ENCODE results near the gene DECR2. TPM values are rescaled to one million over a fixed set of nuclear protein-coding genes. Genes with fewer than 3 reads are reported as not detected.
"Not testable (repeated sequence)": the region's sequence is repeated elsewhere in the genome, so short reads cannot be mapped to it uniquely, and the experiment has no call there.

The DECR2 gene
- total RNA-seq, 1 donor from 2014 or later, result 7.1 TPM

- no peak overlapping the region for H3K4me2 ChIP-seq
- no peak for DNase-seq (ENCODE audit: low spot score)
- no peaks in the 10 kb centered on the region for H3K9me3 ChIP-seq (ENCODE audit: low read depth)
- no peak overlapping the region for H3K4me3 ChIP-seq
- H3K79me2 ChIP-seq (ENCODE audit: low read depth), result no peaks in the 10 kb centered on the region
- no peaks in the 10 kb centered on the region for H3K36me3 ChIP-seq
- peaks cover 20% of the 10 kb centered on the region for H4K20me1 ChIP-seq (ENCODE audit: low read depth)
- peaks cover 49% of the 10 kb centered on the region for H3F3A ChIP-seq (ENCODE audit: low read depth)
- H3K4me1 ChIP-seq, result peaks cover 25% of the 10 kb centered on the region
- H3K27ac Mint-ChIP-seq, result peak overlapping the region; percentile 83
- H3K9ac ChIP-seq, result no peak overlapping the region
- H2AFZ ChIP-seq (replicated peaks), result no peak overlapping the region
- H3K9me3 Mint-ChIP-seq, result peaks cover 3% of the 10 kb centered on the region
- peaks cover 51% of the 10 kb centered on the region for H3K4me1 Mint-ChIP-seq
- peak; percentile 17 for TF ChIP-seq CTCF (IDR thresholded peaks at IDR 0.05)
- TF ChIP-seq EZH2 (IDR thresholded peaks at IDR 0.05), result no peak
- no peak for TF ChIP-seq EZH2phosphoT487 (IDR thresholded peaks at IDR 0.05)
- no peak overlapping the region for H3K4me3 Mint-ChIP-seq
- H3K27ac ChIP-seq, result no peak overlapping the region
- peaks cover 27% of the 10 kb centered on the region for H3K27me3 ChIP-seq
- H3K27me3 Mint-ChIP-seq (ENCODE audit: insufficient read depth, low read depth), result peaks cover 11% of the 10 kb centered on the region
- H3K36me3 Mint-ChIP-seq, result peaks cover 2% of the 10 kb centered on the region
Measured at GRCh38 chr16:386641-387156, 15.0 kb upstream of the DECR2 start.

GRCh38 chr16:387761-388666 is 13.7 kb upstream of the DECR2 start:
- peaks cover 44% of the 10 kb centered on the region for H3K4me1 Mint-ChIP-seq
- Histone ChIP-seq H3K27me3 (peaks cover 15% of the 10 kb centered on the region), H3K4me1 (peaks cover 17% of the 10 kb centered on the region), H3F3A (ENCODE audit: low read depth) (peaks cover 38% of the 10 kb centered on the region), H4K20me1 (ENCODE audit: low read depth) (peaks cover 11% of the 10 kb centered on the region)
- not testable (repeated sequence) for H3K9me3 Mint-ChIP-seq; H3K27ac ChIP-seq; H3K4me3 Mint-ChIP-seq; DNase-seq (ENCODE audit: low spot score); H3K36me3 Mint-ChIP-seq; H3K4me2 ChIP-seq; H3K36me3 ChIP-seq; H3K79me2 ChIP-seq (ENCODE audit: low read depth); H3K9ac ChIP-seq; H3K9me3 ChIP-seq (ENCODE audit: low read depth); H3K4me3 ChIP-seq; H2AFZ ChIP-seq (replicated peaks)
- H3K27ac Mint-ChIP-seq, result peak overlapping the region; percentile 15
- H3K27me3 Mint-ChIP-seq (ENCODE audit: insufficient read depth, low read depth), result peaks cover 14% of the 10 kb centered on the region

GRCh38 chr16:389352-389751 is 12.3 kb upstream of the DECR2 start:
- TF ChIP-seq CTCF (IDR thresholded peaks at IDR 0.05) (no peak), EZH2phosphoT487 (IDR thresholded peaks at IDR 0.05) (no peak), EZH2 (IDR thresholded peaks at IDR 0.05) (no peak)
- H3K36me3 Mint-ChIP-seq, result peaks cover 2% of the 10 kb centered on the region
- Histone ChIP-seq H3K27ac (no peak overlapping the region), H3K4me2 (no peak overlapping the region), H3K9me3 (ENCODE audit: low read depth) (no peaks in the 10 kb centered on the region), H3K27me3 (peaks cover 2% of the 10 kb centered on the region), H3K4me1 (peaks cover 6% of the 10 kb centered on the region), H2AFZ (replicated peaks) (no peak overlapping the region), H3K4me3 (no peak overlapping the region), H4K20me1 (ENCODE audit: low read depth) (no peaks in the 10 kb centered on the region), H3F3A (ENCODE audit: low read depth) (peaks cover 25% of the 10 kb centered on the region), H3K9ac (no peak overlapping the region), H3K79me2 (ENCODE audit: low read depth) (no peaks in the 10 kb centered on the region), H3K36me3 (no peaks in the 10 kb centered on the region)
- no peak overlapping the region for H3K27ac Mint-ChIP-seq
- peaks cover 12% of the 10 kb centered on the region for H3K27me3 Mint-ChIP-seq (ENCODE audit: insufficient read depth, low read depth)
- peaks cover 30% of the 10 kb centered on the region for H3K4me1 Mint-ChIP-seq
- no peak for DNase-seq (ENCODE audit: low spot score)
- peak overlapping the region; percentile 3 for H3K4me3 Mint-ChIP-seq
- peaks cover 3% of the 10 kb centered on the region for H3K9me3 Mint-ChIP-seq

- peak overlapping the region; percentile 36 for H3K4me3 Mint-ChIP-seq
- H3K4me1 Mint-ChIP-seq, result peaks cover 32% of the 10 kb centered on the region
Measured at GRCh38 chr16:391885-392335, 9.8 kb upstream of the DECR2 start.

More at GRCh38 chr16:391885-392335, 9.8 kb upstream of the DECR2 start:
- peaks cover 3% of the 10 kb centered on the region for H3K9me3 Mint-ChIP-seq
- peaks cover 17% of the 10 kb centered on the region for H3K27me3 Mint-ChIP-seq (ENCODE audit: insufficient read depth, low read depth)
- Histone ChIP-seq H3K4me3 (no peak overlapping the region), H3K27ac (no peak overlapping the region), H2AFZ (replicated peaks) (no peak overlapping the region), H3F3A (ENCODE audit: low read depth) (peaks cover 25% of the 10 kb centered on the region), H3K9ac (no peak overlapping the region), H3K4me1 (peaks cover 11% of the 10 kb centered on the region), H3K27me3 (peaks cover 2% of the 10 kb centered on the region), H3K79me2 (ENCODE audit: low read depth) (no peaks in the 10 kb centered on the region), H4K20me1 (ENCODE audit: low read depth) (no peaks in the 10 kb centered on the region), H3K36me3 (no peaks in the 10 kb centered on the region), H3K4me2 (no peak overlapping the region), H3K9me3 (ENCODE audit: low read depth) (no peaks in the 10 kb centered on the region)
- DNase-seq (ENCODE audit: low spot score), result peak; percentile 75
- H3K36me3 Mint-ChIP-seq, result peaks cover 2% of the 10 kb centered on the region
- no peak for TF ChIP-seq EZH2phosphoT487 (IDR thresholded peaks at IDR 0.05)
- TF ChIP-seq CTCF (IDR thresholded peaks at IDR 0.05), result peak; percentile 84
- TF ChIP-seq EZH2 (IDR thresholded peaks at IDR 0.05), result no peak
- H3K27ac Mint-ChIP-seq, result no peak overlapping the region
